GM21619 (cell line): ENCODE results near the gene CHPT1.
"Not testable (repeated sequence)": the region's sequence is repeated elsewhere in the genome, so short reads cannot be mapped to it uniquely, and the experiment has no call there.

ENCODE experiments used
- ATAC-seq: cut with Tn5 transposase; IDR thresholded peaks from one replicate; pipeline ENCODE4 v1.9.1; 2021; ENCODE audit not compliant: unreplicated experiment

Gene CHPT1

GRCh38 chr12:101719566-101719965, 22.1 kb downstream of the CHPT1 start:
- no peak for ATAC-seq

- no peak for ATAC-seq
These were observed 22.7 kb downstream of the CHPT1 start for GRCh38 chr12:101720118-101720517.

GRCh38 chr12:101722392-101722791, 25.0 kb downstream of the CHPT1 start:
- no peak for ATAC-seq

- ATAC-seq = no peak
These were observed 29.7 kb downstream of the CHPT1 start for GRCh38 chr12:101727098-101727497.

- no peak for ATAC-seq
These were observed 32.4 kb downstream of the CHPT1 start for GRCh38 chr12:101729842-101730241.

- no peak for ATAC-seq
These were observed 34.9 kb downstream of the CHPT1 start for GRCh38 chr12:101732318-101732717.

GRCh38 chr12:101733166-101733565, 35.7 kb downstream of the CHPT1 start:
- no peak for ATAC-seq

- ATAC-seq = not testable (repeated sequence)
These were observed 37.0 kb downstream of the CHPT1 start for GRCh38 chr12:101734482-101734881.

GRCh38 chr12:101737476-101737875, 40.0 kb downstream of the CHPT1 start:
- ATAC-seq = no peak

- ATAC-seq = no peak
These were observed 41.7 kb downstream of the CHPT1 start, which contains the start of gene SYCP3 for GRCh38 chr12:101738920-101739665. TSS of gene SYCP3 (minus strand) at chr12:101739462. CDS start at chr12:101737935, 1,527 bp downstream.

- ATAC-seq = no peak
These were observed 43.1 kb downstream of the CHPT1 start for GRCh38 chr12:101740566-101740965.

GRCh38 chr12:101740980-101741379, 43.5 kb downstream of the CHPT1 start:
- no peak for ATAC-seq

- no peak for ATAC-seq
These were observed 45.8 kb downstream of the CHPT1 start for GRCh38 chr12:101743242-101743641.

- peak; percentile 97 for ATAC-seq
These were observed 46.5 kb downstream of the CHPT1 start for GRCh38 chr12:101743724-101744472.

GRCh38 chr12:101745481-101745880, 48.0 kb downstream of the CHPT1 start:
- ATAC-seq = no peak

GRCh38 chr12:101746196-101746595, 48.8 kb downstream of the CHPT1 start:
- no peak for ATAC-seq

- no peak for ATAC-seq
These were observed 49.2 kb downstream of the CHPT1 start for GRCh38 chr12:101746661-101747060.

GRCh38 chr12:101747697-101748096, 50.3 kb downstream of the CHPT1 start:
- no peak for ATAC-seq

- no peak for ATAC-seq
These were observed 51.5 kb downstream of the CHPT1 start for GRCh38 chr12:101748907-101749306.

- no peak for ATAC-seq
These were observed 52.2 kb downstream of the CHPT1 start for GRCh38 chr12:101749657-101750056.

GRCh38 chr12:101750152-101750551, 52.7 kb downstream of the CHPT1 start:
- no peak for ATAC-seq

- ATAC-seq = peak; percentile 57
These were observed 62.1 kb downstream of the CHPT1 start for GRCh38 chr12:101759396-101760047.
